HG02943 (cell line): ENCODE data around the gene RAB37.

ENCODE experiments used
- ATAC-seq: cut with Tn5 transposase; IDR thresholded peaks from one replicate; pipeline ENCODE4 v1.9.1; 2021; ENCODE audit warnings: mild to moderate bottlenecking, low read depth, moderate library complexity; ENCODE audit not compliant: unreplicated experiment

The RAB37 gene

GRCh38 chr17:74725111-74725510 lies 11.9 kb upstream of the RAB37 start:
- ATAC-seq: no peak

- ATAC-seq: no peak
These were observed 8.9 kb upstream of the RAB37 start for GRCh38 chr17:74728033-74728701.

GRCh38 chr17:74728702-74729075 lies 8.4 kb upstream of the RAB37 start:
- no peak for ATAC-seq

- ATAC-seq: no peak
These were observed 7.7 kb upstream of the RAB37 start for GRCh38 chr17:74729368-74729767.

GRCh38 chr17:74729866-74730265 lies 7.2 kb upstream of the RAB37 start:
- ATAC-seq: no peak

GRCh38 chr17:74730491-74731346 lies 6.3 kb upstream of the RAB37 start:
- no peak for ATAC-seq

GRCh38 chr17:74731347-74731605 lies 5.8 kb upstream of the RAB37 start:
- no peak for ATAC-seq

GRCh38 chr17:74732042-74732867 lies 4.8 kb upstream of the RAB37 start:
- no peak for ATAC-seq

- ATAC-seq: no peak
These were observed 3.5 kb upstream of the RAB37 start for GRCh38 chr17:74733365-74734122.

- ATAC-seq: no peak
These were observed 2.8 kb upstream of the RAB37 start for GRCh38 chr17:74734256-74734655.

GRCh38 chr17:74737299-74738050 lies 419 bp downstream of the RAB37 start:
- ATAC-seq: no peak

GRCh38 chr17:74738051-74738996 lies 1.3 kb downstream of the RAB37 start:
- ATAC-seq: peak; percentile 40

- ATAC-seq: no peak
These were observed 2.3 kb downstream of the RAB37 start for GRCh38 chr17:74739227-74739831.

- no peak for ATAC-seq
These were observed 3.1 kb downstream of the RAB37 start for GRCh38 chr17:74740173-74740572.

- ATAC-seq: no peak
These were observed 3.8 kb downstream of the RAB37 start for GRCh38 chr17:74740641-74741387.

- no peak for ATAC-seq
These were observed 5.1 kb downstream of the RAB37 start for GRCh38 chr17:74742153-74742515.

GRCh38 chr17:74742978-74743545 lies 6.0 kb downstream of the RAB37 start:
- no peak for ATAC-seq

- no peak for ATAC-seq
These were observed 6.7 kb downstream of the RAB37 start for GRCh38 chr17:74743755-74744154.
